Stimulated activated CD8-positive, alpha-beta memory T cell treated with anti-CD3 and anti-CD28 coated beads, Interleukin-12 subunit alpha, Interleukin-12 subunit beta, amount 100 ng/mL, for 24 hours (primary cell): Measurements from ENCODE around the gene UBP1.
"Not testable (repeated sequence)": the region's sequence is repeated elsewhere in the genome, so short reads cannot be mapped to it uniquely, and the experiment has no call there.

ENCODE experiments used
- DNase-seq: peaks from one replicate; pipeline ENCODE4 v3.0.0-alpha.2; 2020; ENCODE audit errors: extremely low read depth

The UBP1 gene, protein sequence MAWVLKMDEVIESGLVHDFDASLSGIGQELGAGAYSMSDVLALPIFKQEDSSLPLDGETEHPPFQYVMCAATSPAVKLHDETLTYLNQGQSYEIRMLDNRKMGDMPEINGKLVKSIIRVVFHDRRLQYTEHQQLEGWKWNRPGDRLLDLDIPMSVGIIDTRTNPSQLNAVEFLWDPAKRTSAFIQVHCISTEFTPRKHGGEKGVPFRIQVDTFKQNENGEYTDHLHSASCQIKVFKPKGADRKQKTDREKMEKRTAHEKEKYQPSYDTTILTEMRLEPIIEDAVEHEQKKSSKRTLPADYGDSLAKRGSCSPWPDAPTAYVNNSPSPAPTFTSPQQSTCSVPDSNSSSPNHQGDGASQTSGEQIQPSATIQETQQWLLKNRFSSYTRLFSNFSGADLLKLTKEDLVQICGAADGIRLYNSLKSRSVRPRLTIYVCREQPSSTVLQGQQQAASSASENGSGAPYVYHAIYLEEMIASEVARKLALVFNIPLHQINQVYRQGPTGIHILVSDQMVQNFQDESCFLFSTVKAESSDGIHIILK

DNA sequence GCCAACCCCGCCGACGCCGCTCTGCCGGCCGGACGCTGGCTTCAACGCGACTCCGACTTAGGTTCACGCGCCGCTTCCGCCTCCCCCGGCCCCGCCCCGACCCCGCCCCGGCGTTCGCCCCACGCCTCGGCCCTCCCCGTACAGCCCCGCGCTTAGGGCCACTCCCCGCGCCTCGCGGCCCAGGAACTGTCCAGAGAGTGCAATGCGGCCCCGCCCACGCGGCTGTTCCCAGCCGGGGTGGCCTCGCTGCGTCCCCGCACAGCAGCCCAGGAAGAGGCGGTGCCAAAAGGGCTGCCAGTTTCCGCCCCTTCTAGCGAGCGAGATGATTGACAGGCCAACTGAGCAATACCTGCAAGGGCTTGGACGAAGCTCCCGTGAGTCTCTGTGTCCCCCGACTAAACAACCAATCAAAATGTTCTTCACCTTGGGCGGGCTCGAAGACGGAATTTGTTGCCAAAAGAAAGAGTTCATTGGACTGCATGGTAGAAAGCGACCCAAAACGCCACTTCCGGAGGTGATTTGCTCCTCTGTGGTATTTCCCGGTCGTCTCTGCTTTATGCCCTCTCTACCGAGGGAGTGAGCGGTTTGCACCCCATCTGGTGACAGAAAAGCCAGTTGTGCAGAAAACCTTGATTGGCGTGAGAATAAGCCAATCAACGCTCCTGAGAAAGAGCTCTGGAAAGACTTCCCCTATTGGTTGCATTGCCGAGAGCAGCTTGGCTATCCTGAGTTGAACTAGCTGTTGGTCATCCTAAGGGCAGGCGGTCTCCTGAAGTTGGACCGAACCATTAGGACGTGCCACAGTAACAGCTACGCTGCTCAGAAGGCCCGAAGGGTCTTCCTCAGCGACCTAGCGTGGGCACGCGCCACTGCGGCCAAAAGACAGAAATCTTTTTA, at the start of gene UBP1:
UBP1 (minus strand) TSS at position 78 of the 897 bp plus-strand sequence. CDS start 557 bp downstream, outside the sequence.
- DNase-seq: peak; percentile 97

DNA sequence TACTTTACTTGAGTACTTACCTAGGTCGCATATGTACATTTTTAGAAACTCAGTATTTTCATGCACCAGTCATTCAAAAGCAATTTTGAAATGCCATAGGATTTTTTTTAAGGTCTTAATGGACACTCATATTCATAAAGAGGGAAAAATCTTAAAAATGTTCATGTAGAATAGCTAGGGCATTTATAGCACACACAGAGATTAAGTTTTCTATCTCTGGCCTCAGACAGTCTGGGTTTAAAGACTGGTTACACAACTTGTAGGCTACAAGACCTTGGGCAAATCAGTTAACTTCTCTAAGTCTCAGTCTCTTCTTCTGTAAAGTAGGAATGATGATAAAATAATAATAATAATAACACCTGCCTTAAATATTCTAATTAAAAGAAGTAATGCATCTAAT, 48.5 kb upstream of the UBP1 start:
- no peak for DNase-seq

DNA sequence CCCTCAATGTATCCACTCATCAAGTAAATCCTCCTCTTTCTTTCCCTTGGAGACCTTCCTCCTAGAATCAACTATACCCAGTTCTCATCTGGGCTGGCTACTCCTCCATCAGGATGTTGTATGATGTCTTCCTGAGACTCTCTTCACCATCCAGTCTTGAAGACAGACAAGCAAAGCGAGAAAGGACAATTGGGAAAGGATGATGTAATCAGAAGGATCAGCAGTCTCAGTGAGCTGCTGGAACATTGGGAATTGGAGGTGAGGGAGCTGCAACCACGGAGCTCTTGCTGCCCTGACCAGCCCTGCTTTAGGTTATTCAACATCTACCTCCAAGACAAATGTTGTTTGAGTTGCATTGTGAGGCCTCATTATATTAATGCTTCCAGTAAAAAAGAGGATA, 48.0 kb upstream of the UBP1 start:
- DNase-seq: no peak

DNA sequence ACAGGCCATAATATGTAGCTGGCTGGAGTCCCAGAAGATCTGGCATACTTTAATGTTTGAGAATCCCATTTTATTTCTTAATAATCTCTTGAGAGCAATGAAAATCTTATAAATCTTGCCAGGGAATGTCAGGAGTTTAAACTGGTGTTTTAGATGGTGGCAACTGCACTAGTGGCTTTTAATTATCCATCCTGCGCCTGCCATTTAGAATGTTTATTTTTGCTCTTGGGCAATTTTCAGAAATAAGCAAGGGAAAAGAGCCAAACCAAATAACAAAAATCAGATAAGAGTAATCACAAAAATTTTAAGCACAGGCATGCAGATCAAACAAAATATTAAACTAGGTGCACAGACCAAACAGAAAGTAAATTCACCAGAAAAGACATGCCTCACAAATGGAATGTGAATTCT, 41.9 kb upstream of the UBP1 start:
- no peak for DNase-seq

DNA sequence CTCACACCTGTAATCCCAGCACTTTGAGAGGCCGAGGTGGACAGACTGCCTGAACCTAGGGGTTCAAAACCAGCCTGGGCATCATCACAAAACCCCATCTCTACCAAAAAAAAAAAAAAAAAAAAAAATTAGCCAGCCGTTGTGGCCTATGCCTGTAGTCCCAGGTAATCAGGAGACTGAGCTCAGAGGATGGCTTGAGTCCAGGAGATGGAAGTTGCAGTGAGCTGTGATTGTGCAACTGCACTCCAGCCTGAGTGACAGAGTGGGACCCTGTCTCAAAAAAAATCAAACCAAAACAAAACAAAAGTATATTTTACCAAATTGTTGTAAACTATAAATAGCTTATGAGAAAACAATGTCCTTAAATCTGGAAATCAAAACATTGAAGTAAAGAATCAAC, 34.7 kb upstream of the UBP1 start:
- DNase-seq: no peak

DNA sequence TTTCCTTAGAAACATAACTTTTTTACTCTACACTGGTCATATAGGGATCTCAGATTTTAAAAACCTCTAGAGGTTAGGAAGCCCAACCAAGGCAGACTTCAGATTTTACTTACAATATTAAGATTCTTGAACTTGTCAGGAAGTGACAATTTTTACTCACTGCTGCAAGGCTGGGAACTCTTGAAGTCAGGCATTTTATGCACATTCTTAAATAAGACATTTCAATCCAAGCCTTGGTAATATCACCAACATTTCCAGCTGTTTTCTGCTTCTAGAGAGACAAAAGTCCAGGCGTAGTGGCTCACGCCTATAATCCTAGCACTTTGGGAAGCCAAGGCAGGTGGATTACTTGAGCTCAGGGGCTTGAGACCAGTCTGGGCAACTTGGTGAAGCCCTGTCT, 33.6 kb upstream of the UBP1 start:
- DNase-seq: no peak

DNA sequence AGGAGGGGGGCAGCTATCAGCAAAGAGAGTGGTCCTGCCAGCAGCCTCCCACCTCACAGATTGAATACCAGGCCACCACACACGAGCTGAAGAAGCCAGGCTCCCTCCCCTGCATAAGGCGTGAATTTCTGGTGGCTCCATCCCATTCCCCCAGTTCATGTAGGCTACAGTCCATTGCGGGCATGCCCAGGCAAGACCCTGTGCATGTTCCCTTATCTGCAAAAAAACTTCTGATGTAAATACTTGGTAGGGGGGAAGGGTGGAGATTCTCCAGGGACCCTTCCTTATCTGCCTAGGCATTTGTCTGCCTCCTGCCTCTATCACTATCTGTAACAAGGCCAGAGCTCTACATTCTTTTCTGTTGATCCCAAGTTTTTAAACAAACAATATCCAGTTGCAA, 27.6 kb upstream of the UBP1 start:
- no peak for DNase-seq

DNA sequence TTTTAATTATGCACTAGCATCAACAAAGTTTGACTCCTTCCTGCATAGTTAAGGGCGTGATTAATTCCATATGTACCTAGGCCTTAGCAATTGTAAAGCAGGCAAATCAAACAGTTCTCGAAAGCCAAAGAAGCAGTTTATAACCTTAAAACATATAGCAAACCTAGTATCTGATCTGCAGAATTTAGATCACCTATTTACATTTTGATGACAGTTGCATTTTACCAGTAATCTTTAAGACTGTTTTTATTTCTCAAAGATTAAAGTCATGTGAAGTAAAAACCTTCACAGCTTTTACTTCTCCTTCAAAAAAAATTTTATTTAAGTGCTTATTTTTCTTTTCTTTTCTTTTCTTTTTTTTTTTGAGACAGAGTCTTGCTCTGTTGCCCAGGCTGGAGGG, 20.9 kb upstream of the UBP1 start:
- DNase-seq: no peak

DNA sequence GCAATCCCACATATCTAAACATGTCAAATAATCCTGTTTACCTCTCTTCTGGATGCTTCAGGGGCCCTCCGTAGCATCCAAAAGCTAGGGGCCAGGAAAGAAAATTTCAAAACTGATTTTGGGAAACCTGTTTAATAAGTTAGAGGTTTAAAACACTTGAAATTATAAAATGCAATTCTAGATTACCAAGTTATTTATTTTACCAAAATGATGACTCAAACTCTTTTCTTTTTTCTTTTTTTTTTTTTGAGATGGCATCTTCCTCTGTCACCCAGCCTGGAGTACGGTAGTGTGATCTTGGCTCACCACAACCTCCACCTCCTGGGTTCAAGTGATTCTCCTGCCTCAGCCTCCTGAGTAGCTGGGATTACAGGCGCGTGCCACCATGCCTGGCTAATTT, 19.4 kb upstream of the UBP1 start:
- DNase-seq: not testable (repeated sequence)

DNA sequence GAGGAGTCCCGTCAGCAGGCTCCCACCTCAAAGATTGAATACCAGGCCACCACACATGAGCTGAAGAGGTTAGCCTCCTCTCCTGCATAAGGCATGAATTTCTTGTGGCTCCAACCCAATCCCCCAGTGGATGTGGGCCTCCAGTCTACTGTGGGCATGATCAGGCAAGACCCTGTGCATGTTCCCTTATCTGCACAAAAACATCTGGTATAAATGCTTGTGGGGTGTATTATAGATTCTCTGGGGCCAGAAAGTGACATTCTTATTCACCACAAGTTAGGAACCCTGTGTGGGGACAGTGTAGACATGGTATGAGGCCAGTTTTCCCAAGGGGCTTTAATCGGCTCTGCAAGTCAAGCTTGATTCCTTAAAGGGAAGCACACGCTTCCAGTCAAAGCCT, 18.2 kb upstream of the UBP1 start:
- DNase-seq: no peak

DNA sequence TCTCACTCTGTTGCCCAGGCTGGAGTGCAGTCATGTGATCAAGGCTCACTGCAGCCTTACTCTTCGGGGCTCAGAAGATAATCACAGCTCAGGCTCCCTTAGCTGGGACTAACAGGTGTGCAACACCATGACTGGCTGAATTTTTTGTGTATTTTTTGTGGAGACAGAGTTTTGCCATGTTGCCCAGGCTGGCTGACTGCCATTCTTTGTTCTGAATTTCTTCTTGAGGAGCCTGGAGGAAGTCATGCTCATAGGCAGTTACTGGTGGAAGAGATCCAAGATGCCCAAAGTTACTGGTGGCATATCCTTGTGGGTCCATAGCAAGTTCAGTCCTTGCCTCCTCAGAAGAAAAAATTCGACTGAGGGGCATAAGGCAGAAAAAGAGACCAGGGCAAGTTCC, 16.6 kb upstream of the UBP1 start:
- no peak for DNase-seq

DNA sequence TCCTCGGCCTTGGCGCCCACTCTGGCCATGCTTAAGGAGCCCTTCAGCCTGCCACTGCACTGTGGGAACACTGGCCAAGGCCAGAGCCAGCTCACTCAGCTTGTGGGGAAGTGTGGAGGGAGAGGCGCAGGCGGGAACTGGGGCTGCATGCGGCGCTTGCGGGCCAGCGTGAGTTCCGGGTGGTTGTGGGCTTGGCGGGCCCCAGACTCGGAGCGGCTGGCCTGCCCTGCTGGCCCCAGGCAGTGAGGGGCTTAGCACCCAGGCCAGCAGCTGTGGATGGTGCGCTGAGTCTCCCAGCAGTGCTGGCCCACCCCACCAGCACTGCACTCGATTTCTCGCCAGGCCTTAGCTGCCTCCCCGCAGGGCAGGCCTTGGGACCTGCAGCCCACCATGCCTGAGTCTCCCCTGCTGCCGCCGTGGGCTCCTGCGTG, 13.1 kb upstream of the UBP1 start:
- no peak for DNase-seq

DNA sequence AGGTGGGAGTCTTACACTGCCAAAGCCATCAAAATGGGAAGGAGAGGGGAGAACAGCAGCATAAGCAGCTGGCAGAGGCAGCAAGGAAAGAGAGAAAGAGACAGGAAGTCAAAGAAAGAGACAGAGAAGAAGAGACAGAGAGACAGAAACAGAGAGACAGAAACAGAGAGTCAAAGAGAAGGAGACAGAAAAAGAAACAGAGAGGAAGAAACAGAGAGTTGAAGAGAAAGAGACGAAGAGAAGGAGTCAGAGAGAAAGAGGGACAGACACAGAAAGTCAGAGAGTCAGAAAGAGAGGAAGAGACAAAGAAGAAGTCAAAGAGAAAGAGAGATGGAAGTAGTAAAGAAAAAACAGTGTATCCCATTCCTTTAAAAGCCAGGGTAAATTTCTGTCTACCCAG, 11.8 kb upstream of the UBP1 start:
- not testable (repeated sequence) for DNase-seq

DNA sequence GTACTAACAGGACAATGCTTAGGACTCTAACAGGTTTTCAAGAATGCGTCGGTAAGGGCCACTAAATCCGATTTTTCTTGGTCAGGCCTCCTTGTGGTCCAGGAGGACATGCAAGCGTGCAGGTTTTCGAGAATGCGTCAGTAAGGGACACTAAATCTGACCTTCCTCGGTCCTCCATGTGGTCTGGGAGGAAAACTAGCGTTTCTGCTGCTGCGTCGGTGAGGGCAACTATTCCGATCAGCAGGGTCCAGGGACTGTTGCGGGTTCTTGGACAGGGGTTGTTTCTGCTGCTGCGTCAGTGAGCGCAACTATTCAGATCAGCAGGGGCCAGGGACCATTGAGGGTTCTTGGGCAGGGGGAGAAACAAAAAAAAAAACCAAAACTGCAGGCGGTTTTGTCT, 7.8 kb upstream of the UBP1 start:
- no peak for DNase-seq

DNA sequence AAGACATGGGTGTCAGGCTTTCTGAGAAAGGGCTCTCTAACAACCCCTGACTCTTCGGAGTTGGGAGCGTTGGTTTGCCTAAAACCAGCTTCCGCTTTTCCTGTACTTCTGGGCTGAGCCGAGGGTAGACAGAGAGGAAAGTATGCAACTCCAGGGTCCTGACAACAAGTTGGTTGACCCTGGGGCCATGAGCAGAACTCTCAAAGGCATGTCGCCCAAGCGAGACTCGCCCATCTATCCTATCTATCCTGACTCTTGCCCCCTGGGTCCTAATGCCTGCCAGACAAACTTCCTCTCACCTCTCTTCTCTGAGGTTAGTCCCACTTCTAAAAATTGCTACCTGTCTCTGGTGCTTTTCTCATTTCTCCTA, 7.0 kb upstream of the UBP1 start:
- not testable (repeated sequence) for DNase-seq

DNA sequence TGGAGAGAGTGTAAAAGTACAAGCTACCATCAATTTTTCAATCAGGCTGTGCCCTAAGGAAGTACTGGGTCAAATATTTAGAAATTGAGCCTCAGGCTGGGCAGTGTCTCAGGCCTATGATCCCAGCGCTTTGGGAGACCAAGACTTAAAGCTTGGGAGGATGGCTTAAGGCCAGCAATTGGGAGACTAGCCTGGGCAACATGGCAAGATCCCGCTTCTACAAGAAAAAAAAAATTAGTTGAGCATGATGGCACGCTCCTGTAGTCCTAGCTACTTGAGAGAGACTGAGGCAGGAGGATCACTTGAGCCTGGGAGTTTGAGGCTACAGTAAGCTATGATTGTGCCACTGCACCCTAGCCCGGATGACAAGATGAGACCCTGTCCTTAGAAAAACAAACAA, 2.0 kb upstream of the UBP1 start:
- no peak for DNase-seq

DNA sequence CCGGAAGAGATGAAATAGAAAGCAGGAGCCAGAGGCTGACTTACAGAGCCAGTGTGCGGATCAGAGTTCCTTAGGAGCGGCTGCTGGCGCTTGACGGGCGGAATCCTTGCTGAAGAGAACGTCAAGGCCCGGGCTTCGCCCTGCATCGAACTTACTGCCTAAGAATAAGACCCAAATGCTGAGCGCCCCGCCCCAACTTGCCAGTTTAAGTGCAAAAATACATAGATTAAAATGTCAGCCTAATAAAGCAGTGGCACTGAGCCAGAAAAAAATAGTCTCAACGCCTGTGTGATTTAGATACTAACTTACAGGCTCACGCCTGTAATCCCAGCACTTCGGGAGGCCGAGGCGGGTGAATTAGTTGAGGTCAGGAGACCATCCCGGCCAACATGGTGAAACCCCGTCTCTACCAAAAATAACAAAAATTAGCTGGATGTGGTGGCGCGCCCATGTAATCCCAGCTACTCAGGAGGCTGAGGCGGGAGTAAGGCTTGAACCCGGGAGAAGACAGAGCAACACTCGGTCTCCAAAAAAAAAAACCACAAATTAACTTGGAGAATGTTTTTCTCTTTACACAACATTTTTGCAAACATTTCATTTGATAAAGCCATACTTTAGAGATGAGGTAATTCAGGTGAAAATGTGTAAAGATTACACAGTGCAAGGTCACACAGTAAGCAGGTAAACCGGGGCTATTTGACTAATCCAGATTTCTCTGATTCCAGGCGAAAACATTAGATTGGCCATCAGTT, 1.2 kb upstream of the UBP1 start:
- DNase-seq: no peak

DNA sequence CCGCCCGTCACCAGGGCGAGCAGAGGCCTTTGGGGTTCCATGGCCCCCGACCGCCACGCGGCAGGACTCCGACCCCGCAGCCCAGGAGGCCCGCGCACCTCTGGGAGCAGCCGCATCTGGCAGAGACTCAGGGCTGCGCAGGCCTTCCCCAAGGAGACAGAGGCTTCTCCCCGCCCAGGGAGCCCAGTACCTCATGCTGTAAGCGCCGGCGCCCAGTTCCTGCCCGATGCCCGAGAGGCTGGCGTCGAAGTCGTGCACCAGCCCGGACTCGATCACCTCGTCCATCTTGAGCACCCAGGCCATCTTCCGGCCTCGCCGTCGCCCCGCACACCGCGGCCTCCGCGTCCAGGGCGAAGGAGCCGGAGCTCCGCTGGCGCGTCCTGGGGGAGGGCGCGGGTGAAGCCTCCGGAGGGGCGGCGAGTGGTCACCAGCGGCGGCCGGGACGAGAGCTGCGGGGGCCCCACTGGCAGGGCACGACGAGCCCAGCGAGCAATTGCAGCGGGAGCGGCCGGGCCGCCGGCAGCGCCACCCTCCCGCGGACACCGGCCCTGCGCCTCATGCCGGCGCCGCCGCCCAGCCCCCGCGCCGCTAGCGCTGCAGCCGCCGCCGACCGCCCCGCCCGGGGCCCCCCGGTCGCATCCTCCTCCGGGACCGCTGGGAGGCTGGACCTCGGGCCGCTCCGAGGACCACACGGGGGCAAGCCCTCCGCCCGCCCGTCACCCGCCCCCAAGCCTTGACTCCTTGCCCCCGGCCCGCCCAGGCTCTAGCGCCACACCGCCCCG, 468 bp downstream of the UBP1 start:
- no peak for DNase-seq

DNA sequence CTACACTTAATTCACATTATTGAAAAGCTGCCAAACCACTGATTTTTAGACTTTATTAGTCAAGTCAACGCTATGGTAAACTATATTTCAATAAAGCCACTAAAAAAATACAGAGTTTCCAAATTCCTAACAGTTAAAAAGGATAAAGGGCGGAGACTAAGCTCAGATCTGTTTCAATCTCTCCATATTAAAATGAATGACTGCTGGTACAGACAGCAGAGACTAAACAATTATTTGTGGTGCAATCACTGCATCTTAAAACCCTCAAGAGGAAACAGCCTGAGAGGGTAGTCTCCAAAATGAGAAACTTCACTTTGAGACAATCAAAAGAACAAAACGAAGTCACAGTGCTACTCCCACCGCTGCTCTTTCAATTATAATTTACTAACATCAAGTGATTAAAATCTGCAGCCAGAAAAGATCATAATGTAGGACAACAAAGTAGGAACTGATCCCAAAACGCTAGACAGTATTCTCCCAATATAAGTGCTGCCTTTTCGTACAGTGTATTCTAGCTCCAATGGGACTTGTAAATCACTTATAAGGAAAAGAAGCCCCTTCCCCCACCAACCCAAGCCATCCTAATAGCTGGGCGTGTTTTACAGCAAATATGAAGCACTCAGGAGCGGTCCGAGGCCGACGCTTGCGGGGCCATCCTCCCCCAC, 1.2 kb downstream of the UBP1 start:
- DNase-seq: no peak

DNA sequence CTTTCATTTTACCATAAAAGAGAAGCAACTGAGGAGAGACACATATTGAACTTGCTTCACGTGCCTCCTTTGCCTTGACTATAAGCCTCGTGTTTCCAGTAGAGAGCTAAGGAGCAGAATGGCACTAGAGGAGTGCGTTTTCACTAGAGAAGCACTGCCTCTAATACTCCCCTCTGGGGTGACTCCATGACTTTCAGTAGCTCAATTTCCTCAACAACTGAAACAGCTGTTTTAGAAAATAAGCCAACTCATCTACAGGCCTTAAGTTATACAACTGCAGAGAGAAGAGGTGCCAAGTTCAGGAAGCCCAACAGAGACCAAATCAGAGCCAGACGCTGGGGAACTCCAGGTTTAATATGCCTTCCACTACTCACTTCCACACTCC, 1.9 kb downstream of the UBP1 start:
- no peak for DNase-seq
